Astrocyte (in vitro differentiated cells and primary cell): Measurements from ENCODE around the gene CPB2. TPM values are rescaled to one million over a fixed set of nuclear protein-coding genes. Genes with fewer than 3 reads are reported as not detected.
A peak's percentile ranks its signal among the peaks of the same experiment; 100 is the strongest.

Source experiments
- DNase-seq: peaks from one replicate; pipeline ENCODE4 v3.0.0-alpha.2; 2010; ENCODE audit warnings: low read depth
- FAIRE-seq: peaks from 2 replicates; lab custom pipeline; 2011; peaks lifted over from hg19 to GRCh38; lab: Jason Lieb, UNC
- H2AFZ ChIP-seq: 2 replicates; pipeline ENCODE4 v1.6.0; 2012; ENCODE audit warnings: low read depth, low read length, inconsistent platforms
- H3K27ac ChIP-seq: 2 replicates; pipeline ENCODE4 v1.5.1; 2011; ENCODE audit warnings: low read depth, low read length, inconsistent platforms
- H3K27me3 ChIP-seq: 2 replicates; pipeline ENCODE4 v1.6.0; 2011; ENCODE audit warnings: low read length, inconsistent platforms; ENCODE audit not compliant: insufficient read depth
- H3K36me3 ChIP-seq: 2 replicates; pipeline ENCODE4 v1.5.1; 2011; ENCODE audit warnings: low read length, inconsistent platforms; ENCODE audit not compliant: insufficient read depth
- H3K4me1 ChIP-seq: 2 replicates; pipeline ENCODE4 v1.5.1; 2011; ENCODE audit warnings: low read length, inconsistent platforms; ENCODE audit not compliant: insufficient read depth
- H3K4me2 ChIP-seq: 2 replicates; pipeline ENCODE4 v1.6.0; 2012; ENCODE audit warnings: low read length, inconsistent platforms
- H3K4me3 ChIP-seq: 2 replicates; pipeline ENCODE4 v1.5.1; 2011; ENCODE audit warnings: low read depth, mild to moderate bottlenecking, low read length, inconsistent platforms; ENCODE audit not compliant: insufficient read depth
- H3K79me2 ChIP-seq: 2 replicates; pipeline ENCODE4 v1.6.0; 2012; ENCODE audit warnings: mild to moderate bottlenecking, low read length, inconsistent platforms; ENCODE audit not compliant: insufficient read depth
- H3K9ac ChIP-seq: 2 replicates; pipeline ENCODE4 v1.6.0; 2012; ENCODE audit warnings: mild to moderate bottlenecking, low read length, inconsistent platforms
- H3K9me3 ChIP-seq: 2 replicates; pipeline ENCODE4 v1.5.1; 2012; ENCODE audit warnings: low read depth, mild to moderate bottlenecking, low read length, inconsistent platforms; ENCODE audit not compliant: insufficient read depth
- H4K20me1 ChIP-seq: 2 replicates; pipeline ENCODE4 v1.6.0; 2012; ENCODE audit warnings: low read length, inconsistent platforms; ENCODE audit not compliant: insufficient read depth
- H3K27ac Mint-ChIP-seq: one replicate; pipeline ENCODE4 v1.8.0; 2021; ENCODE audit warnings: mild to moderate bottlenecking, mixed read lengths; ENCODE audit not compliant: unreplicated experiment
- H3K27me3 Mint-ChIP-seq: one replicate; pipeline ENCODE4 v1.8.0; 2021; ENCODE audit warnings: low read depth, mixed read lengths; ENCODE audit not compliant: unreplicated experiment
- H3K36me3 Mint-ChIP-seq: one replicate; pipeline ENCODE4 v1.8.0; 2021; ENCODE audit warnings: low read depth, mixed read lengths; ENCODE audit not compliant: unreplicated experiment
- H3K4me1 Mint-ChIP-seq: one replicate; pipeline ENCODE4 v1.8.0; 2021; ENCODE audit warnings: low read depth, mixed read lengths; ENCODE audit not compliant: unreplicated experiment
- H3K4me3 Mint-ChIP-seq: one replicate; pipeline ENCODE4 v1.8.0; 2021; ENCODE audit warnings: mild to moderate bottlenecking, moderate library complexity, mixed read lengths; ENCODE audit not compliant: unreplicated experiment
- H3K9me3 Mint-ChIP-seq: one replicate; pipeline ENCODE4 v1.8.0; 2021; ENCODE audit warnings: mild to moderate bottlenecking, mixed read lengths; ENCODE audit not compliant: unreplicated experiment
- EZH2 ChIP-seq: IDR thresholded peaks from 2 replicates; pipeline ENCODE4 v1.6.1; 2012; ENCODE audit warnings: mild to moderate bottlenecking, low read length, inconsistent platforms; ENCODE audit not compliant: insufficient read depth
- total RNA-seq: library from RNA; stranded (reverse); gene quantifications from 2 replicates; pipeline ENCODE4 v1.2.1, GENCODE V29; 2021
- TF ChIP-seq, protein P1 (sequence below): IDR thresholded peaks from 2 replicates; pipeline ENCODE4 v1.5.1; 2011; ENCODE audit warnings: low read depth, mild to moderate bottlenecking, inconsistent platforms, low read length, moderate library complexity; ENCODE audit not compliant: insufficient read depth

Gene CPB2
- total RNA-seq, 1 donor from 2014 or later, result not detected

DNA sequence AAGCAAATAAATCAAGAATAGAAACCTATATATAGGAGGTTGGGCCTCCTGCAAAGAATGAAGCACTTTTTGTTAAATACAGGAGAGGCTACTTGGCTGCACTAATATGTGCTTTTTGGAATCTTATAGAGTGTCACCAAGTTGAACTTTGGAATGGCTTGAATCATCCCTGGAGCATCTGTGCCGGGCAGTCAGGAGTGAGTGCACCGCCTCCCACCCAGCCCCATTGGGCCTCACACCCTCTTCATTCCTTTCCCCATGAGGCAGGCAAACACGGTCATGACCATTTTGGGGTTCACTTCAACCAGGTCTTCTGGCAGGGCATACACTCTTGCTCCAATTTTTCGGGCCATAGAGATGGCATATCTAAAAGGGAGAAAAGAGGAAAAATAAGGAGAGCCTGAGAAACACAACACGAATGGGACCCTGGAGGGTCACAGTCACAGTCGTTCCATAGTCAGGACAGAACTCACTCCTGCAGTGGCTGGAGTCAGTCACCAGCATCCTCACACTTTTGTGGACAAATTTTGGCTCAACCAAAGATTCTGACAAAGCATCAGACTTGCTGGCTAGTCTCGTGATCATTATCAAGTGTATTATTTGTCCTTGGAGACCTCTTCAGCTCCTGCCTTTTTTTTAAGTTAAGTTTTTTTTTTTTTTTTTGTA lies 22.7 kb upstream of the CPB2 start:
- Histone ChIP-seq H4K20me1 (no peaks in the 10 kb centered on the region), H3K79me2 (no peaks in the 10 kb centered on the region), H3K4me2 (no peak overlapping the region), H2AFZ (no peak overlapping the region), H3K36me3 (no peaks in the 10 kb centered on the region), H3K9me3 (no peaks in the 10 kb centered on the region), H3K4me1 (no peaks in the 10 kb centered on the region), H3K9ac (no peak overlapping the region), H3K27ac (no peak overlapping the region), H3K27me3 (peaks cover 6% of the 10 kb centered on the region), H3K4me3 (no peak overlapping the region)
- Mint-ChIP-seq H3K36me3 (no peaks in the 10 kb centered on the region), H3K9me3 (no peaks in the 10 kb centered on the region), H3K4me1 (no peaks in the 10 kb centered on the region), H3K27me3 (no peaks in the 10 kb centered on the region), H3K4me3 (no peak overlapping the region), H3K27ac (no peak overlapping the region)
- FAIRE-seq, result no peak
- DNase-seq, result no peak
- TF ChIP-seq, protein P1, sequence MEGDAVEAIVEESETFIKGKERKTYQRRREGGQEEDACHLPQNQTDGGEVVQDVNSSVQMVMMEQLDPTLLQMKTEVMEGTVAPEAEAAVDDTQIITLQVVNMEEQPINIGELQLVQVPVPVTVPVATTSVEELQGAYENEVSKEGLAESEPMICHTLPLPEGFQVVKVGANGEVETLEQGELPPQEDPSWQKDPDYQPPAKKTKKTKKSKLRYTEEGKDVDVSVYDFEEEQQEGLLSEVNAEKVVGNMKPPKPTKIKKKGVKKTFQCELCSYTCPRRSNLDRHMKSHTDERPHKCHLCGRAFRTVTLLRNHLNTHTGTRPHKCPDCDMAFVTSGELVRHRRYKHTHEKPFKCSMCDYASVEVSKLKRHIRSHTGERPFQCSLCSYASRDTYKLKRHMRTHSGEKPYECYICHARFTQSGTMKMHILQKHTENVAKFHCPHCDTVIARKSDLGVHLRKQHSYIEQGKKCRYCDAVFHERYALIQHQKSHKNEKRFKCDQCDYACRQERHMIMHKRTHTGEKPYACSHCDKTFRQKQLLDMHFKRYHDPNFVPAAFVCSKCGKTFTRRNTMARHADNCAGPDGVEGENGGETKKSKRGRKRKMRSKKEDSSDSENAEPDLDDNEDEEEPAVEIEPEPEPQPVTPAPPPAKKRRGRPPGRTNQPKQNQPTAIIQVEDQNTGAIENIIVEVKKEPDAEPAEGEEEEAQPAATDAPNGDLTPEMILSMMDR, result no peak
- no peak for TF ChIP-seq EZH2

DNA sequence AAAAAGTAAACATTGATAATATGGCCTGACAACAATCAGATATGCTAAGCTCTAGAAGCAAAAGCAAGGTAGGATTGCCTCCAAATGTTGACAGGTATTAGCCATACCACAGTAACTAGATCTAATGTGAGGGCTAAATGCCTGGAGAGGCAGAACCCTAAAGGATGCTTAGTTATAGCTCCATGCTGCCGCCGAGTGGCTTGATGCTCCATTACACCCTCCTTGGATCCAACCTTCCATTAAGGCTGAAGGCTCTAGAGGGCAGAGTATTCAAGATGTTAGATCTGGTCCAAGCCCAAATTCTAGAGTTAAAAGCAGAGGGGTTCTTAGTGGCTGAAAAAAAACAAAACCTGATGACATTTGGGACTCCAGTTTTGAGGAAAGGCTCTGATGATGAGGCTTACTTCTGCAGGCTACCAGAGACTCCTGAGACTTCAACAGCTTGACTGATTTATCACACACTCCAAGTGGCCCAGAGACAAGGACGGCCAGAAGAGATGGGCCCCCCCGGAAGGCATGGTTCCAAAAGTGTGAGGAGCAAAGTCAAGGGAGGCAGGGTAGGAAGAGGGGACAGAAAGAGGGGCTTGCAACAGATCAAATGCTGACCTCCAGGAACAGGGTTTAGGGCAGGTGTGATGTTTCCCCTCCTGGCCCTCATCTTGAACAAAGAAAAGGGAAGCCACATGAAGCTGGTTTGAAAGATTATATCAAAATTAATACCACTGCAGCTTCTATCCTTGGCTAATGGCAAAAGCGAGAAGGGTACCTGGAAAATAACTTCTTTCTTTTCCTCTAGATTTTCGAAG lies 21.9 kb upstream of the CPB2 start:
- no peak overlapping the region for H3K27ac ChIP-seq
- H3K27ac Mint-ChIP-seq, result no peak overlapping the region
- no peaks in the 10 kb centered on the region for H3K9me3 Mint-ChIP-seq
- H3K27me3 ChIP-seq, result peaks cover 6% of the 10 kb centered on the region
- no peak overlapping the region for H3K4me3 Mint-ChIP-seq
- H3K9me3 ChIP-seq, result no peaks in the 10 kb centered on the region
- TF ChIP-seq, protein P1, result peak; percentile 98
- no peak for TF ChIP-seq EZH2
- FAIRE-seq, result peak; percentile 87
- no peak overlapping the region for H3K4me2 ChIP-seq
- H4K20me1 ChIP-seq, result no peaks in the 10 kb centered on the region
- H3K4me1 Mint-ChIP-seq, result no peaks in the 10 kb centered on the region
- no peaks in the 10 kb centered on the region for H3K4me1 ChIP-seq
- no peak overlapping the region for H2AFZ ChIP-seq
- no peaks in the 10 kb centered on the region for H3K36me3 Mint-ChIP-seq
- H3K36me3 ChIP-seq, result no peaks in the 10 kb centered on the region
- H3K4me3 ChIP-seq, result no peak overlapping the region
- no peaks in the 10 kb centered on the region for H3K79me2 ChIP-seq
- DNase-seq, result peak; percentile 36
- H3K27me3 Mint-ChIP-seq, result no peaks in the 10 kb centered on the region
- H3K9ac ChIP-seq, result no peak overlapping the region
